Hepatocyte (in vitro differentiated cells): ENCODE measurements around the gene ANKRD44. TPM values are rescaled to one million over a fixed set of nuclear protein-coding genes. Genes with fewer than 3 reads are reported as not detected.

Experiments
- DNase-seq: peaks from one replicate; pipeline ENCODE4 v3.0.0-alpha.2; 2016; ENCODE audit warnings: low spot score
- H2AFZ ChIP-seq: fragments of 200-600 bp; sonication (generic); 2 replicates; pipeline ENCODE4 v1.6.0; 2016; ENCODE audit warnings: antibody characterized with exemption, mild to moderate bottlenecking
- H3K27ac ChIP-seq: fragments of 200-600 bp; sonication (generic); 2 replicates; pipeline ENCODE4 v1.5.1; 2016; ENCODE audit warnings: mild to moderate bottlenecking
- H3K27me3 ChIP-seq: fragments of 200-600 bp; sonication (generic); 2 replicates; pipeline ENCODE4 v1.6.1; 2016
- H3K36me3 ChIP-seq: fragments of 200-600 bp; sonication (generic); replicated peaks from 2 replicates; pipeline ENCODE4 v1.5.1; 2016; ENCODE audit warnings: low read depth; ENCODE audit not compliant: insufficient read depth
- H3K4me1 ChIP-seq: fragments of 200-600 bp; sonication (generic); 2 replicates; pipeline ENCODE4 v1.5.1; 2016; ENCODE audit warnings: mild to moderate bottlenecking, moderate library complexity; ENCODE audit not compliant: insufficient read depth
- H3K4me2 ChIP-seq: fragments of 200-600 bp; sonication (generic); 2 replicates; pipeline ENCODE4 v1.6.0; 2016
- H3K4me3 ChIP-seq: fragments of 200-600 bp; sonication (generic); 2 replicates; pipeline ENCODE4 v1.5.1; 2016; ENCODE audit warnings: mild to moderate bottlenecking
- H3K79me2 ChIP-seq: fragments of 200-600 bp; sonication (generic); 2 replicates; pipeline ENCODE4 v1.6.0; 2017; ENCODE audit warnings: mild to moderate bottlenecking
- H3K9me2 ChIP-seq: fragments of 200-600 bp; sonication (generic); replicated peaks from 2 replicates; pipeline ENCODE4 v1.6.0; 2017; ENCODE audit warnings: mild to moderate bottlenecking; ENCODE audit not compliant: insufficient read depth
- H3K9me3 ChIP-seq: fragments of 200-600 bp; sonication (generic); 2 replicates; pipeline ENCODE4 v1.5.1; 2016; ENCODE audit warnings: low read depth, mild to moderate bottlenecking
- H4K20me1 ChIP-seq: fragments of 200-600 bp; sonication (generic); 2 replicates; pipeline ENCODE4 v1.6.0; 2016; ENCODE audit warnings: mild to moderate bottlenecking; ENCODE audit not compliant: insufficient read depth, poor library complexity, severe bottlenecking
- CTCF ChIP-seq: fragments of 200-600 bp; sonication (generic); IDR thresholded peaks from 2 replicates; pipeline ENCODE4 v1.5.1; 2016; ENCODE audit warnings: antibody characterized with exemption, mild to moderate bottlenecking; ENCODE audit not compliant: poor library complexity
- EZH2 ChIP-seq: fragments of 200-600 bp; sonication (generic); IDR thresholded peaks from 2 replicates; pipeline ENCODE4 v1.6.1; 2016; ENCODE audit warnings: antibody characterized with exemption, mild to moderate bottlenecking, borderline replicate concordance
- EZH2phosphoT487 ChIP-seq: fragments of 200-600 bp; sonication (generic); IDR thresholded peaks from one replicate; pipeline ENCODE4 v1.6.1; 2018; ENCODE audit warnings: antibody characterized with exemption, mild to moderate bottlenecking, low read depth, moderate library complexity; ENCODE audit not compliant: unreplicated experiment, severe bottlenecking
- WGBS: methylation state at CpG from one replicate; pipeline ENCODE4 v1.1.6; 2016; ENCODE audit warnings: low lambda C conversion rate; ENCODE audit errors: missing lambda C conversion rate; 5-methylcytosine and 5-hydroxymethylcytosine counted together
- polyA plus RNA-seq: library from polyadenylated mRNA; unstranded; fragments of >200 nt; fragmentation: Nextera tagmentation; extraction: Ambion mirVana; gene quantifications from 2 replicates; pipeline ENCODE4 v1.2.1, GENCODE V29; 2016
- total RNA-seq: library from RNA; depleted of rRNA; stranded (reverse); fragments of >200 nt; gene quantifications from 2 replicates; pipeline ENCODE4 v1.2.3, GENCODE V29; 2014

The ANKRD44 gene
- total and polyA plus RNA-seq, 2 experiments from 2014 or later: 5.9 to 9.1 TPM

DNA sequence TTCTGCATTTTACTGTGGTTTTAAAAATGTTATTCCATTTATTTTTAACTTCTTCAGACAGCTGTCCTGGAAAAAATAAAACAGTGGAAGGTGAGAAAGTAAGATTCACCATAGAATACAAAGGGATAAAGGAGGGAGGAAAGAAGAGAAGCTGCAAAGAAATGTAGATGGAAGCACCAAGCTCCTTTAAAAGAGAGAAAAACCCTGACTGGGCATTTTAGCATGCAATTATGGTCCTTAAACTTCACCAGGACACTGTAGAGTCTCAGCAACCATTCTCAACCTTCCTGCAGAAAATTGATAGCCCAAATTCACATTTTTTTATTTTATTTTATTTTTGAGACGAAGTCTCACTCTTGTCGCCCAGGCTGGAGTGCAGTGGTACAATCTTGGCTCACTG is 11.6 kb upstream of the ANKRD44 start:
- 93% methylated on average over 2 of the region's 2 CpGs for WGBS
- Histone ChIP-seq H3K27ac (no peak overlapping the region), H3K9me2 (no peaks in the 10 kb centered on the region), H3K27me3 (no peaks in the 10 kb centered on the region), H3K4me3 (no peak overlapping the region), H4K20me1 (no peaks in the 10 kb centered on the region), H3K4me2 (no peak overlapping the region), H2AFZ (no peak overlapping the region), H3K36me3 (no peaks in the 10 kb centered on the region), H3K9me3 (no peaks in the 10 kb centered on the region), H3K4me1 (no peaks in the 10 kb centered on the region), H3K79me2 (no peaks in the 10 kb centered on the region)
- TF ChIP-seq CTCF (no peak), EZH2phosphoT487 (no peak), EZH2 (no peak)
- DNase-seq: no peak

- no peak for DNase-seq
- TF ChIP-seq EZH2: no peak
- TF ChIP-seq CTCF: no peak
- Histone ChIP-seq H3K36me3 (no peaks in the 10 kb centered on the region), H2AFZ (no peak overlapping the region), H3K9me2 (no peaks in the 10 kb centered on the region), H3K9me3 (no peaks in the 10 kb centered on the region), H3K4me1 (no peaks in the 10 kb centered on the region), H3K27me3 (peaks cover 5% of the 10 kb centered on the region), H4K20me1 (no peaks in the 10 kb centered on the region), H3K79me2 (no peaks in the 10 kb centered on the region), H3K4me3 (no peak overlapping the region), H3K4me2 (no peak overlapping the region), H3K27ac (no peak overlapping the region)
Observed at GRCh38 chr2:197315371-197315770, 4.8 kb upstream of the ANKRD44 start.

DNA sequence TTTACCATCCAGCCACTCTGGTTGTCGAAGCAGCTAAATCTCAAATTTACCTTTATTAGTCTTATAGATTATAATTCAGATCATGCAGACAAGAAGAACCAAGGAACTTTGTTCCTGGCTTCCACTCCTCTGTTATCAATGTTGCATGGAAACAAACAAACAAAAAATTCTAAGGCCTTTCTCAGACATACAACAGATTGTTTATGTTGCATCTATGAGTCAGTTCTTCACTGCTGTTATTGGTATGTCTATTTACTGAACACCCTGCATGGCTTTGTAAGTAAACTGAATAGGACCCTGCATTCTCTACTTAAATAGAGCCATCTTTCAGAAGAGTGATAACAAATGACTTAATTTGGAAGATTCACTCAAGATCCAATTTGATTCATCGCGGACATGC is 1.6 kb upstream of the ANKRD44 start:
- H3K36me3 ChIP-seq: no peaks in the 10 kb centered on the region
- 89% methylated on average over 3 of the region's 3 CpGs for WGBS
- no peak overlapping the region for H3K4me2 ChIP-seq

More for the DNA sequence above, 1.6 kb upstream of the ANKRD44 start:
- H2AFZ ChIP-seq: no peak overlapping the region
- no peaks in the 10 kb centered on the region for H3K9me3 ChIP-seq
- no peak for DNase-seq
- H3K4me1 ChIP-seq: no peaks in the 10 kb centered on the region
- no peak overlapping the region for H3K4me3 ChIP-seq
- no peak for TF ChIP-seq EZH2phosphoT487
- no peak for TF ChIP-seq EZH2
- no peak for TF ChIP-seq CTCF
- no peaks in the 10 kb centered on the region for H4K20me1 ChIP-seq
- peaks cover 5% of the 10 kb centered on the region for H3K27me3 ChIP-seq
- H3K79me2 ChIP-seq: no peaks in the 10 kb centered on the region
- no peak overlapping the region for H3K27ac ChIP-seq
- H3K9me2 ChIP-seq: no peaks in the 10 kb centered on the region
